GM18505 (cell line): Measurements from ENCODE around the gene DMRT3.
"Not testable (repeated sequence)": the region's sequence is repeated elsewhere in the genome, so short reads cannot be mapped to it uniquely, and the experiment has no call there.

Experiments
- ATAC-seq: cut with Tn5 transposase; IDR thresholded peaks from one replicate; pipeline ENCODE4 v1.9.1; 2021; ENCODE audit not compliant: unreplicated experiment
- POLR2A ChIP-seq: IDR thresholded peaks from 4 replicates; pipeline ENCODE4 v1.6.1; 2011; ENCODE audit warnings: borderline replicate concordance; ENCODE audit not compliant: insufficient read depth, insufficient read length; ENCODE audit errors: extremely low read depth

The DMRT3 gene

DNA sequence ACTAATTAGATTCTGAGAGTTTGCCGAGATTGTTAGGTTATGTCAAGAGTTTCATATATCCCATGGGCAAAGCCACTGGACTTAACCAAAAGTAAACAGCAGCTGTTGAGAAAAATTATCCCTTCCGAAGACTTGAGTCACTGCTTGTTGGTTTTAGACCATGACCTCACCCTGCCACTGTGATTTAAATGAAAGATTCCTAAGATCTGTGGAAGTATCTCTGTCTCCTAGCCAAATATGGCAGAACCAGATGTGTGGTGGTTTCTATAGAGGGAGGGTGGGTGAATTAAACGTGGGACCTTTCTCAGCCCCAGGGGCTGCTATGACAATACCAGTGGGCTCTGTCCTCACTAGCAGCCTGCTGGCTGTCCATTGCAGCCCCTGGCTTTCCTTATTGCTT, 19.3 kb downstream of the DMRT3 start:
- no peak for ATAC-seq
- no peak for TF ChIP-seq POLR2A

DNA sequence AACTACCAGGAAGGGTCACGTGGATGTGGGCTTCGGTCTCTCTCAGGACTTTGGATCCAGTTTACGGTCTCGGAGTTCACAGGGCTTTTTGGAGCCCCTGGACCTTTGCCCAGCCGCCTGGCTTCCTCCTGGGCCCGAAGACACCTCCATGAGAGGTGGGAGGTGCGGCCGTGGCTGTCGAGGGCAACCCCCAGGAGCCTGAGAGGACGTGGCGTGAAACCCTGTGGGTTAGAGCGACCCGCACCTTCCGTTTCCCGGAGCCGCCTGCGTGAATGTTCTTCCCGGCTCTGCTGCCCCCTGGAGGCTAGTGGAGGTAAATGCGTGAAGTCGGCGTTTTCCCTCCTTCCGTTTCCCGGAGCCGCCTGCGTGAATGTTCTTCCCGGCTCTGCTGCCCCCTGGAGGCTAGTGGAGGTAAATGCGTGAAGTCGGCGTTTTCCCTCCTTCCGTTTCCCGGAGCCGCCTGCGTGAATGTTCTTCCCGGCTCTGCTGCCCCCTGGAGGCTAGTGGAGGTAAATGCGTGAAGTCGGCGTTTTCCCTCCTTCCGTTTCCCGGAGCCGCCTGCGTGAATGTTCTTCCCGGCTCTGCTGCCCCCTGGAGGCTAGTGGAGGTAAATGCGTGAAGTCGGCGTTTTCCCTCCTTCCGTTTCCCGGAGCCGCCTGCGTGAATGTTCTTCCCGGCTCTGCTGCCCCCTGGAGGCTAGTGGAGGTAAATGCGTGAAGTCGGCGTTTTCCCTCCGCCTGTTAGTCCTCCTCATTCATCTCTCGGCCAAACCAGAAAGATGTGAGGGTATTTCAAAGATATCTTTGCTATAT, 22.1 kb downstream of the DMRT3 start:
- not testable (repeated sequence) for ATAC-seq

DNA sequence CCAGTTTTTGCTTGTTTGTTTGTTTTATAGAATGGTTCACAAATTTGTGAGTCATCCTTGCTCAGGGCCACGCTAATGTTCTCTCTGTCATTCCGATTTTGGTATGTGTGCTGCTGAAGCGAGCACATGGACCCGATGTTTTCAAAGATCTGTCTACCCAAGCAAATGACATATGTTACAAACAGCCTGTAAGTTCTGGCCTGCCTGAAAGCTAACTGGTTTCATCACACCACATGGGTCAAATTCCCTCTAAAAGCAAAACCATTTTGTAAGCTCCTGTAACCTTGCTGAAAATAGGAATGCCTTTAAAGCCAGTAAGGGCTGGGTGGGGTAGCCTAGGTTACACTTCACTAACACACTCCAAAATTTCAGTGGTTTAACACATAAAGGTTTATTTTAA, 25.4 kb downstream of the DMRT3 start:
- ATAC-seq = no peak
- TF ChIP-seq POLR2A = no peak

DNA sequence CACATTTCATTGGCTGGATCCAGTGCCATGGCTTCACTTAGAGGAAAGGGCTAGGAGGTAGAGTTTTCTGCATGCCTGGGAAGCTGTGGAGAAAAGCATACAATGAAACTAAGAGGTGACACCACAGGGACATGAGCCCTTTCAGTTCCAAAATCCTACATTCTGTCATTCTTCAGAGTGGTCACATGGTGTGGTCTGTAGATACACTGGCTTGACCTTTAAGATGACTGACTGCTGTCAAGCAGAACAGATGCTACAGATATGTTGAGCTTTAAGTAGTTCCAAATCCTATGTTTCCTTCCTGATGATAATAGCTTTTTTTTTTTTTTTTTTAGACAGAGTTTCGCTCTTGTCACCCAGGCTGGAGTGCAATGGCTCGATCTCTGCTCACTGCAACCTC, 26.2 kb downstream of the DMRT3 start:
- TF ChIP-seq POLR2A = no peak
- no peak for ATAC-seq

- ATAC-seq = peak; percentile 62
- no peak for TF ChIP-seq POLR2A
These were observed 28.7 kb downstream of the DMRT3 start for GRCh38 chr9:1005043-1005667.

DNA sequence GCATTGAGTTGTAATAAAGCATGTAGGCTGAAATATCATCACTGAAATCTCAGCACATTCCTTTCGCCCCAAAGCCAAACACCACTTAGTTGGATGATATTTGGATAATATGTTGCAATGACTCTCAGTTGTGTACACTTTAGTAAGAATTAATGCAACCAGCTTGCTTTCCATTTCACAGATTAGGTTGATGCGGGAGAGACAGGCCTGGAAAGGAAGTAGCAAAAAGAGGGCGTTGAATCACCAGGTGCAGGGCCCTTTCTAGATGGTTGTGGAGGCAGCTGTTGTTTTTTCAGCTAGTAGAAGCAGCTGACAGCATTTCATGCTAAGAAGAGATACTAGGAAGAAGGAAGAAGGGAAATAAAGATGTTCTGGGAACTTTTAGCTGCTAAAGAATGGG, 30.9 kb downstream of the DMRT3 start:
- TF ChIP-seq POLR2A = no peak
- no peak for ATAC-seq

GRCh38 chr9:1008216-1008615, 31.8 kb downstream of the DMRT3 start:
- ATAC-seq = no peak
- no peak for TF ChIP-seq POLR2A

GRCh38 chr9:1009101-1009707, 32.7 kb downstream of the DMRT3 start:
- TF ChIP-seq POLR2A = no peak
- ATAC-seq = peak; percentile 93

- ATAC-seq = no peak
- TF ChIP-seq POLR2A = no peak
These were observed 36.6 kb downstream of the DMRT3 start for GRCh38 chr9:1013021-1013420.

- no peak for TF ChIP-seq POLR2A
- no peak for ATAC-seq
These were observed 37.8 kb downstream of the DMRT3 start for GRCh38 chr9:1014225-1014624.

GRCh38 chr9:1014640-1015039, 38.2 kb downstream of the DMRT3 start:
- TF ChIP-seq POLR2A = no peak
- no peak for ATAC-seq

- ATAC-seq = no peak
- TF ChIP-seq POLR2A = no peak
These were observed 41.7 kb downstream of the DMRT3 start for GRCh38 chr9:1018121-1018520.

GRCh38 chr9:1024112-1024511, 47.7 kb downstream of the DMRT3 start:
- no peak for ATAC-seq
- no peak for TF ChIP-seq POLR2A

DNA sequence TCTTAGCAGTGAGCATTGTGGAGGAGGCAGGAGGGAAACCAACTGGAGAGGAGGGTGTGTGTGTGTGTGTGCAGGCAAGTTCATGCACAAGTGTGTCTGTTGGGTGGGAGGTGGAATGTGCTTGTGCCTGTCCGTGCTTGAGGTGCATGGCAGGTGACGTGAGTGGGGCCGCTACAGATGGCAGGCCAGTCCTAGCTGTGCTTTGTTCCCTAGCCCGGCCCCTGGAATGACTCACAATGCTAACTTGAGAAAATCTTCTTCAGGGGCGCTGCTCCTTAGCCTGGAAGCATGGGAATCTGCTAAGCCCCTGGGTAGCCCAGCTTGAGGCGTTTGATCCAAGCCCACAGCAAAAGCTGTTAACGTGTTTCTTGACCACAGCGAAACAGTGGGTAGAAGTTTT, 48.7 kb downstream of the DMRT3 start:
- no peak for ATAC-seq

GRCh38 chr9:1026219-1026618, 49.8 kb downstream of the DMRT3 start:
- TF ChIP-seq POLR2A = no peak
- ATAC-seq = no peak

More for the DNA sequence above, 48.7 kb downstream of the DMRT3 start:
- no peak for TF ChIP-seq POLR2A
